HEK293 (cell line): ENCODE results near the gene CNTLN.

Source experiments
- CTCF ChIA-PET: fragments of 350-600 bp; formaldehyde crosslinking; extraction: SDS; loops from one replicate; lab custom pipeline; 2021; ENCODE audit warnings: antibody characterized with exemption; lab: Yijun Ruan, JAX
- POLR2A ChIA-PET: fragments of 300-600 bp; formaldehyde crosslinking; extraction: SDS; loops from one replicate; lab custom pipeline; 2020; ENCODE audit warnings: antibody characterized with exemption, inconsistent platforms; lab: Yijun Ruan, JAX
- H3K27ac ChIP-seq: fragments of 200-500 bp; sonication (Bioruptor generic); 2 replicates; pipeline ENCODE4 v1.5.1; 2014; ENCODE audit warnings: low read depth, low read length, control low read depth, inconsistent platforms; ENCODE audit errors: extremely low read depth
- H3K36me3 ChIP-seq, 2 experiments: fragments of 200-500 bp in 1 of 2; sonication (Bioruptor generic) in 1 of 2; 1 replicate in 1 of 2; 2 replicates in 1 of 2; pipeline ENCODE4 v1.5.1; 2014 to 2017; ENCODE audit warnings: inconsistent platforms in 2 of 2, low read length in 2 of 2; ENCODE audit not compliant: control insufficient read depth in 2 of 2, insufficient read depth in 1 of 2
- H3K4me1 ChIP-seq: fragments of 200-500 bp; sonication (Bioruptor generic); 2 replicates; pipeline ENCODE4 v1.5.1; 2014; ENCODE audit warnings: mild to moderate bottlenecking, low read length, inconsistent platforms; ENCODE audit not compliant: control insufficient read depth, insufficient read depth
- H3K4me3 ChIP-seq: 2 replicates; pipeline ENCODE4 v1.5.1; 2011; ENCODE audit warnings: low read depth, mild to moderate bottlenecking, control low read depth, low read length, moderate library complexity
- H3K9me3 ChIP-seq: fragments of 200-500 bp; sonication (Bioruptor generic); 2 replicates; pipeline ENCODE4 v1.5.1; 2014; ENCODE audit warnings: low read depth, low read length, inconsistent platforms; ENCODE audit not compliant: control insufficient read depth, insufficient read depth
- AEBP2 ChIP-seq: fragments of 450-650 bp; formaldehyde crosslinking; IDR thresholded peaks from 2 replicates; pipeline ENCODE4 v1.5.1; 2016; ENCODE audit warnings: missing biosample characterization, missing genetic modification characterization, borderline replicate concordance
- ATF2 ChIP-seq: fragments of 450-650 bp; formaldehyde crosslinking; IDR thresholded peaks from 2 replicates; pipeline ENCODE4 v1.5.1; 2016; ENCODE audit warnings: missing biosample characterization, missing genetic modification characterization, low read depth
- FEZF1 ChIP-seq: fragments of 450-650 bp; formaldehyde crosslinking; IDR thresholded peaks from 2 replicates; pipeline ENCODE4 v1.5.1; 2016; ENCODE audit warnings: missing biosample characterization, missing genetic modification characterization
- GLIS1 ChIP-seq: fragments of 450-650 bp; formaldehyde crosslinking; IDR thresholded peaks from 2 replicates; pipeline ENCODE4 v1.5.1; 2016; ENCODE audit warnings: missing biosample characterization, missing genetic modification characterization
- INSM2 ChIP-seq: fragments of 450-650 bp; formaldehyde crosslinking; IDR thresholded peaks from 2 replicates; pipeline ENCODE4 v1.5.1; 2016; ENCODE audit warnings: missing biosample characterization, missing genetic modification characterization
- KLF9 ChIP-seq: fragments of 450-650 bp; formaldehyde crosslinking; IDR thresholded peaks from 2 replicates; pipeline ENCODE4 v1.5.1; 2016; ENCODE audit warnings: missing biosample characterization, missing genetic modification characterization, low read depth
- MZF1 ChIP-seq: fragments of 450-650 bp; formaldehyde crosslinking; IDR thresholded peaks from 2 replicates; pipeline ENCODE4 v1.5.1; 2017; ENCODE audit warnings: missing biosample characterization, missing genetic modification characterization, borderline replicate concordance
- PRDM4 ChIP-seq: fragments of 450-650 bp; formaldehyde crosslinking; IDR thresholded peaks from 2 replicates; pipeline ENCODE4 v1.5.1; 2017; ENCODE audit warnings: missing biosample characterization, missing genetic modification characterization
- YY1 ChIP-seq: fragments of 450-650 bp; formaldehyde crosslinking; IDR thresholded peaks from 2 replicates; pipeline ENCODE4 v1.5.1; 2018; ENCODE audit warnings: missing biosample characterization, missing genetic modification characterization
- ZIC2 ChIP-seq: fragments of 450-650 bp; formaldehyde crosslinking; IDR thresholded peaks from 2 replicates; pipeline ENCODE4 v1.5.1; 2016; ENCODE audit warnings: missing biosample characterization, missing genetic modification characterization
- ZNF416 ChIP-seq: fragments of 450-650 bp; formaldehyde crosslinking; IDR thresholded peaks from 2 replicates; pipeline ENCODE4 v1.5.1; 2016; ENCODE audit warnings: missing biosample characterization, missing genetic modification characterization
- ZNF433 ChIP-seq: fragments of 450-650 bp; formaldehyde crosslinking; IDR thresholded peaks from 2 replicates; pipeline ENCODE4 v1.5.1; 2016; ENCODE audit warnings: missing biosample characterization, missing genetic modification characterization, low read depth
- ZNF677 ChIP-seq: fragments of 450-650 bp; IDR thresholded peaks from 2 replicates; pipeline ENCODE4 v1.5.0; 2018; ENCODE audit warnings: missing biosample characterization, mild to moderate bottlenecking, missing genetic modification characterization, moderate library complexity
- ZNF777 ChIP-seq: fragments of 450-650 bp; formaldehyde crosslinking; IDR thresholded peaks from 2 replicates; pipeline ENCODE4 v1.5.1; 2017; ENCODE audit warnings: missing biosample characterization, missing genetic modification characterization, borderline replicate concordance
- ZNF785 ChIP-seq: fragments of 450-650 bp; formaldehyde crosslinking; IDR thresholded peaks from 2 replicates; pipeline ENCODE4 v1.5.1; 2016; ENCODE audit warnings: missing biosample characterization, missing genetic modification characterization
- ZNF791 ChIP-seq: fragments of 450-650 bp; formaldehyde crosslinking; IDR thresholded peaks from 2 replicates; pipeline ENCODE4 v1.5.1; 2016; ENCODE audit warnings: missing biosample characterization, missing genetic modification characterization

CNTLN gene

GRCh38 chr9:17488662-17489061 lies 353.8 kb downstream of the CNTLN start (continued):
- TF ChIP-seq ZNF433 (tag by site-specific recombination) = no peak
- TF ChIP-seq, all 188 proteins: peak for 0

GRCh38 chr9:17490110-17490509 lies 355.3 kb downstream of the CNTLN start:
- no peak overlapping the region for H3K4me3 ChIP-seq
- ChIA-PET CTCF (interaction anchor here (1.7 kb wide), 1 partner anchor 27 kb away, joined by 3 read pairs; no protein-coding TSS in a partner anchor), POLR2A (no interaction called here)
- no peaks in the 10 kb centered on the region for H3K4me1 ChIP-seq
- H3K9me3 ChIP-seq = no peaks in the 10 kb centered on the region
- peaks cover 0 to 10% of the 10 kb centered on the region in 2 experiments; a peak in 1 of 3 replicates for H3K36me3 ChIP-seq
- no peak overlapping the region for H3K27ac ChIP-seq
- TF ChIP-seq GLIS1 = no peak

- POLR2A ChIA-PET = no interaction called here
- H3K9me3 ChIP-seq = no peaks in the 10 kb centered on the region
- TF ChIP-seq YY1 (tag by site-specific recombination) = no peak
- peaks cover 0 to 8% of the 10 kb centered on the region in 2 experiments; a peak in 1 of 3 replicates for H3K36me3 ChIP-seq
- H3K4me3 ChIP-seq = no peak overlapping the region
- H3K4me1 ChIP-seq = no peaks in the 10 kb centered on the region
- CTCF ChIA-PET = no interaction called here
- H3K27ac ChIP-seq = no peak overlapping the region
Measured at GRCh38 chr9:17491780-17492179, 356.9 kb downstream of the CNTLN start.

GRCh38 chr9:17503196-17503595 lies 368.4 kb downstream of the CNTLN start:
- CTCF ChIA-PET = interaction anchor here (0.6 kb wide), 1 partner anchor 232 kb away, joined by 3 read pairs; no protein-coding TSS in a partner anchor
- POLR2A ChIA-PET = no interaction called here
- Histone ChIP-seq H3K36me3 (no peaks in the 10 kb centered on the region), H3K4me3 (no peak overlapping the region), H3K9me3 (no peaks in the 10 kb centered on the region), H3K4me1 (no peaks in the 10 kb centered on the region), H3K27ac (no peak overlapping the region)
- TF ChIP-seq ZNF677 (tag by site-specific recombination) (no peak), INSM2 (tag by site-specific recombination) (no peak), ZNF785 (tag by site-specific recombination) (no peak), ATF2 (tag by site-specific recombination) (peak; percentile 61)

- Histone ChIP-seq H3K4me1 (no peaks in the 10 kb centered on the region), H3K27ac (no peak overlapping the region), H3K36me3 (no peaks in the 10 kb centered on the region), H3K4me3 (no peak overlapping the region), H3K9me3 (no peaks in the 10 kb centered on the region)
- ChIA-PET POLR2A (no interaction called here), CTCF (no interaction called here)
- TF ChIP-seq ZIC2 (no peak), ZNF416 (tag by site-specific recombination) (no peak), MZF1 (tag by site-specific recombination) (no peak), ZNF777 (tag by site-specific recombination) (no peak), KLF9 (tag by site-specific recombination) (no peak), FEZF1 (tag by site-specific recombination) (no peak), AEBP2 (tag by site-specific recombination) (no peak), PRDM4 (no peak), ZNF791 (no peak)
Measured at GRCh38 chr9:17509151-17509550, 374.3 kb downstream of the CNTLN start.
